Immature natural killer cell (primary cell): ENCODE data around the gene MYH14. TPM values are rescaled to one million over a fixed set of nuclear protein-coding genes. Genes with fewer than 3 reads are reported as not detected.
A peak's percentile ranks its signal among the peaks of the same experiment; 100 is the strongest.

Source experiments
- DNase-seq, 3 donors: peaks; one replicate each; pipeline ENCODE4 v3.0.0; 2022; ENCODE audit warnings: mixed read lengths in 1 of 3
- H3K27ac Mint-ChIP-seq, 6 donors: one replicate each; pipeline ENCODE4 v1.8.0; 2020; ENCODE audit warnings: mixed read lengths in 6 of 6, mild to moderate bottlenecking in 5 of 6, inconsistent platforms in 4 of 6, moderate library complexity in 3 of 6
- H3K27me3 Mint-ChIP-seq, 3 donors: one replicate each; pipeline ENCODE4 v1.8.0; 2020 to 2021; ENCODE audit warnings: low read depth in 3 of 3, mild to moderate bottlenecking in 3 of 3, mixed read lengths in 3 of 3, moderate library complexity in 3 of 3, inconsistent platforms in 1 of 3
- H3K36me3 Mint-ChIP-seq, 3 donors: one replicate each; pipeline ENCODE4 v1.8.0; 2020; ENCODE audit warnings: mixed read lengths in 3 of 3, inconsistent platforms in 2 of 3, mild to moderate bottlenecking in 2 of 3
- H3K4me1 Mint-ChIP-seq, 2 donors: one replicate each; pipeline ENCODE4 v1.8.0; 2020; ENCODE audit warnings: inconsistent platforms in 2 of 2, mild to moderate bottlenecking in 2 of 2, mixed read lengths in 2 of 2, moderate library complexity in 1 of 2
- H3K4me3 Mint-ChIP-seq, 5 donors: one replicate each; pipeline ENCODE4 v1.8.0; 2020; ENCODE audit warnings: mild to moderate bottlenecking in 5 of 5, mixed read lengths in 5 of 5, inconsistent platforms in 3 of 5, moderate library complexity in 3 of 5
- H3K9me3 Mint-ChIP-seq, 6 donors: one replicate each; pipeline ENCODE4 v1.8.0; 2020; ENCODE audit warnings: mild to moderate bottlenecking in 6 of 6, mixed read lengths in 6 of 6, inconsistent platforms in 4 of 6, moderate library complexity in 3 of 6
- polyA plus RNA-seq, 3 donors: library from polyadenylated mRNA; unstranded; fragments of 300-500 nt; fragmentation: Illumina TruSeq; gene quantifications; one replicate each; pipeline ENCODE4 v1.2.3, GENCODE V29; 2021

MYH14 gene
- polyA plus RNA-seq, 3 donors from 2014 or later: not detected

DNA sequence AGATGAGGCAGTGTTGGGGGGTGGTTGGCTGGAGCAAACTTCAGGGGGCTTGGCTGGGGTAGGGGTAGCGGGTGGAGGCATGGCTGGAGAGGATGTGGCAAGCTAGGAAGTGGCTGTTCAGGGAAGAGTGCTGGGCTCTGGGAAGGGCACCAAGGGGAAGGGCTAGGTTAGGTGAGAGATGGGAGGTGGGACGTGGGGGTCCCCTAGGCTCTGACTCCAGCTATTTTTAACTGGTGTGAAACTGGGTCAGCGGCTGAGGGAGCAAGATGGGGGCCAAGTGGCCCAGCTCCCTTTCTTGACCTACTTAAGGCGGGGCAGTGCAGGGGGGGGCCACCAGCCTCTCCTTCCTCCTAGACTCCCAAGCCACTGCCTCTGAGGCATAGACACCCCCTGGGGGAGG lies 118.4 kb downstream of the MYH14 start:
- Mint-ChIP-seq H3K36me3 (peaks cover 0 to 3% (median 0%) of the 10 kb centered on the region in 3 donors), H3K9me3 (peaks cover 0 to 11% (median 0%) of the 10 kb centered on the region in 6 donors), H3K4me3 (no peak overlapping the region), H3K4me1 (peaks cover 2 to 3% of the 10 kb centered on the region in 2 donors), H3K27me3 (peaks cover 14 to 30% (median 19%) of the 10 kb centered on the region in 3 donors), H3K27ac (no peak overlapping the region)
- DNase-seq: no peak

- peak overlapping the region in 1 of 5 donors; percentile 7 for H3K4me3 Mint-ChIP-seq
- H3K27ac Mint-ChIP-seq: no peak overlapping the region
- peaks cover 18 to 33% (median 23%) of the 10 kb centered on the region in 3 donors for H3K27me3 Mint-ChIP-seq
- peaks cover 6 to 7% of the 10 kb centered on the region in 2 donors for H3K4me1 Mint-ChIP-seq
- no peak for DNase-seq
- H3K9me3 Mint-ChIP-seq: peaks cover 0 to 15% (median 1%) of the 10 kb centered on the region in 6 donors
- H3K36me3 Mint-ChIP-seq: peaks cover 0 to 3% (median 0%) of the 10 kb centered on the region in 3 donors
These were observed 118.8 kb downstream of the MYH14 start for GRCh38 chr19:50322234-50322633.

- peaks cover 23 to 40% (median 25%) of the 10 kb centered on the region in 3 donors for H3K27me3 Mint-ChIP-seq
- H3K36me3 Mint-ChIP-seq: peaks cover 0 to 3% (median 0%) of the 10 kb centered on the region in 3 donors
- H3K4me3 Mint-ChIP-seq: no peak overlapping the region
- no peak for DNase-seq
- no peak overlapping the region for H3K27ac Mint-ChIP-seq
- H3K4me1 Mint-ChIP-seq: peaks cover 11 to 12% of the 10 kb centered on the region in 2 donors
- H3K9me3 Mint-ChIP-seq: peaks cover 0 to 16% (median 2%) of the 10 kb centered on the region in 6 donors
These were observed 119.7 kb downstream of the MYH14 start for GRCh38 chr19:50322931-50323781.

- DNase-seq: no peak
- H3K4me1 Mint-ChIP-seq: peaks cover 11 to 12% of the 10 kb centered on the region in 2 donors
- H3K9me3 Mint-ChIP-seq: peaks cover 0 to 16% (median 2%) of the 10 kb centered on the region in 6 donors
- H3K4me3 Mint-ChIP-seq: no peak overlapping the region
- H3K27ac Mint-ChIP-seq: no peak overlapping the region
- peaks cover 0 to 3% (median 0%) of the 10 kb centered on the region in 3 donors for H3K36me3 Mint-ChIP-seq
- H3K27me3 Mint-ChIP-seq: peaks cover 23 to 38% (median 25%) of the 10 kb centered on the region in 3 donors
These were observed 120.3 kb downstream of the MYH14 start for GRCh38 chr19:50323782-50324133.

DNA sequence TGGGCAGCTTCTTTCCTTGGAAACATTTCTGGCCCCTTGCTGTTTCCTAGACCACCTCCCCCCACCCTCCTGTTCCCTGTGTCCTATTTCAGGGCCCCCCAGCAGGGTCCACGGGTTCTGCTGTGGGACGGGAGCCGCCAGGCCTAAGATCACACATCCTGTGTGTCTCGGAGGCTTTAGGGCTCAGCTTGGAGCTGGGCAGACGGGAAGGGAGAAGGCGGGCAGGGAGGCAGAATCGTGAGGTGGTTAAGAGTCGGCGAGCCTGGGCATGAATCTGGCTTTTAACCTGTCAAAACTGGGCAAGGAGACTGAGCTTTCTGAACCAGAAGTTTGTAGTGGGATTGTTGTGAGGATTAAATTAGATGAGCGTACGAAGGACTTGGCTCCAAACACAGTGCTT lies 120.9 kb downstream of the MYH14 start:
- Mint-ChIP-seq H3K4me3 (no peak overlapping the region), H3K27ac (no peak overlapping the region), H3K27me3 (peaks cover 21 to 37% (median 30%) of the 10 kb centered on the region in 3 donors), H3K36me3 (peaks cover 0 to 3% (median under 1%) of the 10 kb centered on the region in 3 donors), H3K9me3 (peaks cover 0 to 19% (median 3%) of the 10 kb centered on the region in 6 donors), H3K4me1 (peaks cover 15% of the 10 kb centered on the region in 2 donors)
- no peak for DNase-seq

- peaks cover 21 to 44% (median 40%) of the 10 kb centered on the region in 3 donors for H3K27me3 Mint-ChIP-seq
These were observed 122.1 kb downstream of the MYH14 start for GRCh38 chr19:50325310-50326100.

GRCh38 chr19:50326101-50326664 lies 122.8 kb downstream of the MYH14 start:
- no peak overlapping the region for H3K4me3 Mint-ChIP-seq
- H3K4me1 Mint-ChIP-seq: peaks cover 31 to 33% of the 10 kb centered on the region in 2 donors
- no peak overlapping the region for H3K27ac Mint-ChIP-seq
- H3K36me3 Mint-ChIP-seq: peaks cover 0 to 7% (median 4%) of the 10 kb centered on the region in 3 donors
- H3K9me3 Mint-ChIP-seq: peaks cover 0 to 29% (median 9%) of the 10 kb centered on the region in 6 donors
- no peak for DNase-seq
- peaks cover 24 to 46% (median 40%) of the 10 kb centered on the region in 3 donors for H3K27me3 Mint-ChIP-seq

More at GRCh38 chr19:50325310-50326100, 122.1 kb downstream of the MYH14 start:
- peak; percentile 53 to 61 (median 54) for DNase-seq
- peaks cover 0 to 7% (median 4%) of the 10 kb centered on the region in 3 donors for H3K36me3 Mint-ChIP-seq
- peaks cover 27% of the 10 kb centered on the region in 2 donors for H3K4me1 Mint-ChIP-seq
- no peak overlapping the region for H3K27ac Mint-ChIP-seq
- no peak overlapping the region for H3K4me3 Mint-ChIP-seq
- H3K9me3 Mint-ChIP-seq: peaks cover 0 to 26% (median 9%) of the 10 kb centered on the region in 6 donors

DNA sequence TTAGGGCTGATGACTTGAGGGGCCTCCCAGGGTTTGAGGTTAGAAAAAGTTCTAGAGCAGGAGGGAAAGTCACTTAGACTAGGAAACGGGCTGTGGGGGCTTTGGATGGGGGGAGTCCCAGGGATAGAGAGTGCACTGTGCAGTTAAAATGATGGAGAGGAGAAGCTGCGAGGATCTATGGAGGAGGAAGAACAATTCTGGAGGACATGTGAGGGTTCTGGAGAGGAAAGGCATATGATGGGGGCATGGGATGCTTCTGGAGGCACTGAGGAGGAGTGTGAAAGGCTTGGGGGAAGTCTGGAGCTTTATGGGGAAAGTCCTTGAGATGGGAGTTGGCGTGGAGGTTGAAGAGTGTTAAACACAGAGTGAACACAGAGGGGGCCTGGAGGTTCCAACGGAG lies 123.6 kb downstream of the MYH14 start:
- peaks cover 3 to 11% (median 8%) of the 10 kb centered on the region in 3 donors for H3K36me3 Mint-ChIP-seq
- peak overlapping the region; percentile 34 to 77 (median 63) for H3K4me3 Mint-ChIP-seq
- peaks cover 27 to 50% (median 44%) of the 10 kb centered on the region in 3 donors for H3K27me3 Mint-ChIP-seq
- no peak overlapping the region for H3K27ac Mint-ChIP-seq
- DNase-seq: no peak
- H3K9me3 Mint-ChIP-seq: peaks cover 0 to 33% (median 11%) of the 10 kb centered on the region in 6 donors
- H3K4me1 Mint-ChIP-seq: peaks cover 38 to 41% of the 10 kb centered on the region in 2 donors

- peaks cover 3 to 9% (median 8%) of the 10 kb centered on the region in 3 donors for H3K36me3 Mint-ChIP-seq
- peak overlapping the region; percentile 34 to 77 (median 63) for H3K4me3 Mint-ChIP-seq
- H3K27ac Mint-ChIP-seq: peak overlapping the region in 1 of 6 donors; percentile 16
- no peak for DNase-seq
- peaks cover 0 to 33% (median 11%) of the 10 kb centered on the region in 6 donors for H3K9me3 Mint-ChIP-seq
- peaks cover 27 to 48% (median 41%) of the 10 kb centered on the region in 3 donors for H3K27me3 Mint-ChIP-seq
- peaks cover 41 to 45% of the 10 kb centered on the region in 2 donors for H3K4me1 Mint-ChIP-seq
These were observed 124.2 kb downstream of the MYH14 start for GRCh38 chr19:50327461-50328223.

DNA sequence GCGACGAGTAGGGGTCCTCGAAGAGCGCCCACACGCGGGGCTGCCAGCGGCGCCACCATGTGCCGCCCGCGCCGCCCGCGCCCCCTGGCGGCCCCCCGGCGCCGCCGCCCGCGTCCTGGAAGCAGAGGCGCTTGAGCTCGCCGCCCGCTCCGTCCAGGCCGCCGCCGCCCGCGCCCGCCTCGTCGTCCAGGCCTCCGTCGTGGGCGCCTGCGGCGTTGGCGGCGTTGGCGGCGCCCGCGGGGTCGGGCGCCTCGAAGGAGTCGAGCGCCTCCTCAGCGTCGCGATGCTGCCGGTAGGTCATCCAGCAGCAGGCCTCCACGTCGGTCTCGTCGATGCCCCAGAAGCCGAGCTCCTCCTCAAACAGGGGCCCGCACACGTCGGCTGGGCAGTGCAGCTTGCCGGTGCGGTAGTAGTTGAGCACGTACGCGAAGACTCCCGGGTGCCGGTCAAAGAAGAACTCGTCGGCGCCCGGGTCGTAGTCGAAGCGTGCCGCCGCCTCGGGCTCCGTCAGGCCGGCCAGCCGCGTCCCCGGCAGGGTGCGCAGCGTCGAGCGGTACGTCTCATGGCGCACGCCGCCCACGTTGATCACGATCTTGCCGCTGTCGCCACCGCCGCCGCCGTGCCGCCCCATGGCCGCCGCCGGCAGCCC lies 124.9 kb downstream of the MYH14 start:
- no peak overlapping the region for H3K4me3 Mint-ChIP-seq
- H3K27ac Mint-ChIP-seq: no peak overlapping the region

GRCh38 chr19:50328873-50329145 lies 125.4 kb downstream of the MYH14 start:
- Mint-ChIP-seq H3K4me1 (peaks cover 46 to 51% of the 10 kb centered on the region in 2 donors), H3K9me3 (peaks cover 0 to 37% (median 11%) of the 10 kb centered on the region in 6 donors), H3K27ac (no peak overlapping the region), H3K36me3 (peaks cover 3 to 8% (median 8%) of the 10 kb centered on the region in 3 donors), H3K27me3 (peaks cover 32 to 52% (median 44%) of the 10 kb centered on the region in 3 donors), H3K4me3 (peak overlapping the region in 1 of 5 donors; percentile 81)
- DNase-seq: no peak

More for the DNA sequence above, 124.9 kb downstream of the MYH14 start:
- Mint-ChIP-seq H3K9me3 (peaks cover 0 to 33% (median 11%) of the 10 kb centered on the region in 6 donors), H3K27me3 (peaks cover 27 to 47% (median 42%) of the 10 kb centered on the region in 3 donors), H3K36me3 (peaks cover 3 to 8% (median 8%) of the 10 kb centered on the region in 3 donors), H3K4me1 (peaks cover 42 to 46% of the 10 kb centered on the region in 2 donors)
- no peak for DNase-seq
